GM12892 (cell line): ENCODE results near the gene TSEN2.
"Not testable (repeated sequence)": the region's sequence is repeated elsewhere in the genome, so short reads cannot be mapped to it uniquely, and the experiment has no call there.

Experiments used
- POLR2A ChIP-seq: IDR thresholded peaks from 2 replicates; pipeline ENCODE4 v1.6.1; 2011; ENCODE audit warnings: low read depth, low read length, control low read depth
- POLR2AphosphoS5 ChIP-seq: IDR thresholded peaks from 2 replicates; pipeline ENCODE4 v1.6.1; 2011; ENCODE audit warnings: low read depth, low read length, control low read depth

DNA sequence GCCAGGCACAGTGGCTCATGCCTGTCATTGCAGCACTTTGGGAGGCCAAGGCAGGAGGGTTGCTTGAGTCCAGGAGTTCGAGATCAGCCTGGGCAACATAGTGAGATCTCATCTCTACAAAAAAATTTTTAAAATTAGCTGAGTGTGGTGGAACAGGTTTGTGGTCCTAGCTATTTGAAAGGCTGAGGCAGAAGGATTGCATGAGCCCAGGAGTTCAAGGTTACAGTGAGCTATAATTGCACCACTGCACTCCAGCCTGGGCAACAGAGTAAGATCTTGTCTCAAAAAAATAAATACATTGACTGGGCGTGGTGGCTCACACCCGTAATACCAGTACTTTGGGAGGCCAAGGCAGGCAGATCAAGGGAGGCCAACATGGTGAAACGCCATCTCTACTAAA lies 26.9 kb upstream of the TSEN2 start:
- not testable (repeated sequence) for TF ChIP-seq POLR2A, POLR2AphosphoS5
